GM19395 (cell line): ENCODE measurements around the gene CASP8.

Experiments used
- ATAC-seq: cut with Tn5 transposase; IDR thresholded peaks from one replicate; pipeline ENCODE4 v1.9.1; 2021; ENCODE audit warnings: mild to moderate bottlenecking, moderate library complexity; ENCODE audit not compliant: unreplicated experiment

Gene CASP8

GRCh38 chr2:201322772-201323171, 62.4 kb downstream of the CASP8 start:
- ATAC-seq, result no peak

GRCh38 chr2:201327678-201328077, 67.3 kb downstream of the CASP8 start:
- no peak for ATAC-seq

DNA sequence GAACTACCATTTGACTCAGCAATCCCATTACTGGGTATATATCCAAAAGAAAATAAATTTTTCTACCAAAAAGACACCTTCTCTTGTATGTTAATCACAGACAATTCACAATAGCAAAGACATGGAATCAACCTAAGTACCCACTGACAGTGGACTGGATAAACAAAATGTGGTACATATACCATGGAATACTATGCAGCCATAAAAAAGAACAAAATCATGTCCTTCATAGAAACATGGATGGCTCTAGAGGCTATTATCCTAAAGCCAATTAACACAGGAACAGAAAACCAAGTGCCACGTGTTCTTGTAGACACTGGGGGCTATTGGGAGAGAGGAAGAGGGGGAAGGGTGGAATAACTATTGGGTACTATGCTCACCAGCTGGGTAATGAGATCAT, 69.1 kb downstream of the CASP8 start:
- ATAC-seq, result no peak
